Mucosa of descending colon (tissue), 3 donors: Measurements from ENCODE around the gene TCEANC2. TPM values are rescaled to one million over a fixed set of nuclear protein-coding genes. Genes with fewer than 3 reads are reported as not detected.
A peak's percentile ranks its signal among the peaks of the same experiment; 100 is the strongest.

Experiments
- ATAC-seq: fragments of 200-7000 bp; cut with Tn5 transposase; one replicate; pipeline ENCODE4 v1.9.1; 2020; ENCODE audit warnings: mild to moderate bottlenecking, moderate library complexity
- DNase-seq, 3 donors: peaks; one replicate each; pipeline ENCODE4 v3.0.0-alpha.2; 2020
- H3K36me3 ChIP-seq: fragments of 200-600 bp; one replicate; pipeline ENCODE4 v1.8.0; 2021; ENCODE audit warnings: low read depth, mild to moderate bottlenecking
- H3K4me1 ChIP-seq: fragments of 200-600 bp; one replicate; pipeline ENCODE4 v1.8.0; 2021; ENCODE audit warnings: low read depth, mild to moderate bottlenecking
- H3K4me3 ChIP-seq: fragments of 200-600 bp; one replicate; pipeline ENCODE4 v1.8.0; 2021; ENCODE audit warnings: mild to moderate bottlenecking
- H3K9me3 ChIP-seq: fragments of 200-600 bp; one replicate; pipeline ENCODE4 v1.8.0; 2021; ENCODE audit warnings: mild to moderate bottlenecking
- intact Hi-C, 2 donors: fragments of 100-400 bp; cut with DNase I in 1 of 2; cut with micrococcal nuclease in 1 of 2; formaldehyde crosslinking; loops; one replicate each; pipeline versions ENCODE4 v1.11.0 to v1.11.1; 2022; cut with DNase I, micrococcal nuclease
- total RNA-seq, 3 donors: library from RNA; stranded (reverse); fragmentation: NEBNext Ultra II Directional in 2 of 3; extraction: Animal tissue kit (Norgen Biotek cat#: 25700) in 2 of 3; gene quantifications; one replicate each; pipeline versions ENCODE4 v1.2.1 to v1.2.4, GENCODE V29; 2021 to 2023
- TF ChIP-seq, protein P1 (sequence below): fragments of 200-600 bp; IDR thresholded peaks from one replicate; pipeline ENCODE4 v1.8.0; 2022; ENCODE audit warnings: antibody characterized with exemption, mild to moderate bottlenecking
- donor health status: DM: no; HTN: no; CAD: no; lungs with moderate emphysema.
- donor health status: DM: no; HTN: no; CAD: no.
- donor health status: DM: no; HTN: yes; CAD: no.

Gene TCEANC2
- total RNA-seq, 3 donors from 2014 or later, result 4.5 to 8.6 (median 6.0) TPM

DNA sequence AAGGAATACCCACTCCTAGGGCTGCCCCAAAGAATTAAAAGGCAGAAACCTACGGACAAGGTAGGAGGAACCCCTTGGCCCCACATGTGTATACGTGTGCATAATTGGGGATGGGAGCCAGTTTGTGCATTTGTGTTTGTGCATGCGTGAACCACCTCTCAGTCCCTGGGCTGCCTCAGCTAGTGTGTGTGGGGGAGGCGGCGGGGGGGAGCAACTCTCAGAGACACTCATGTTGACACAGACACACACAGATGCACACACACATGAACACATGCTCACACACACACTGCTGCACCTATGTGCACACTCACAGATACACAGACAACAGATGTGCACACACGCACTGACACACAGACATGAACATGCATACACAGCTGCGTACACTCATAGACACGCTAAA, 40.5 kb upstream of the TCEANC2 start:
- no peak for ATAC-seq
- TF ChIP-seq, protein P1, sequence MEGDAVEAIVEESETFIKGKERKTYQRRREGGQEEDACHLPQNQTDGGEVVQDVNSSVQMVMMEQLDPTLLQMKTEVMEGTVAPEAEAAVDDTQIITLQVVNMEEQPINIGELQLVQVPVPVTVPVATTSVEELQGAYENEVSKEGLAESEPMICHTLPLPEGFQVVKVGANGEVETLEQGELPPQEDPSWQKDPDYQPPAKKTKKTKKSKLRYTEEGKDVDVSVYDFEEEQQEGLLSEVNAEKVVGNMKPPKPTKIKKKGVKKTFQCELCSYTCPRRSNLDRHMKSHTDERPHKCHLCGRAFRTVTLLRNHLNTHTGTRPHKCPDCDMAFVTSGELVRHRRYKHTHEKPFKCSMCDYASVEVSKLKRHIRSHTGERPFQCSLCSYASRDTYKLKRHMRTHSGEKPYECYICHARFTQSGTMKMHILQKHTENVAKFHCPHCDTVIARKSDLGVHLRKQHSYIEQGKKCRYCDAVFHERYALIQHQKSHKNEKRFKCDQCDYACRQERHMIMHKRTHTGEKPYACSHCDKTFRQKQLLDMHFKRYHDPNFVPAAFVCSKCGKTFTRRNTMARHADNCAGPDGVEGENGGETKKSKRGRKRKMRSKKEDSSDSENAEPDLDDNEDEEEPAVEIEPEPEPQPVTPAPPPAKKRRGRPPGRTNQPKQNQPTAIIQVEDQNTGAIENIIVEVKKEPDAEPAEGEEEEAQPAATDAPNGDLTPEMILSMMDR, result no peak
- Histone ChIP-seq H3K9me3 (no peaks in the 10 kb centered on the region), H3K4me1 (peaks cover 5% of the 10 kb centered on the region), H3K36me3 (no peaks in the 10 kb centered on the region), H3K4me3 (no peak overlapping the region)
- intact Hi-C loops, result no loop called here
- DNase-seq, result no peak

DNA sequence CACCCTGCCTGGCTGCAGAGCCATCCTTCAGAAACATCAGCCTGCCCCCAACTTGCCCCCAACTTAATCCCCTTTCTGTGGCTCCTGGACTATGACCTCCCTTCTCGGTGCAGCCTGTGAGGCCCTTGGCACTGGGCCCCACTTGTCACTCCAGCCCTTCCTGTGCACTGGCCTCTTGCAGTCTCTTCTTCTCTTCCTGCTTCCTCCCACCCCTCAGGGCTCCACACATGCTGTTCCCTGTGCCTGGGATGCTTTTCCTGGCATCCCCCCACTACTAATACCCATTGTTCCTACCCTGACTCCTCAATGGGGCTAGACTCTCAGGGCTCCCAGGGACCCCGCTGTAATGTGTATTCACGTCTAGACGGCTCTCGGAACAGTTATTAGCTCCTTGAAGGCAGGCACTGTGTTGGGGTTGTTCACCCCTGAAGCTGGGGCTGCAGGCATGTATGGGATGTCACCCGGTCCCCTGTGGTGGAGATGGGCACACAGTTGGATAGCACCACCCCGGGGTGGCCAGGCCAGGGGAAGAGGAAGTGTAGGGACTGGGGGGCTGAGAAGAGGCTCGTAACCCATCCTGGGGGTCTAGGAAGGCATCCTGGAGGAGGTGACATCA, 39.9 kb upstream of the TCEANC2 start:
- no peak overlapping the region for H3K4me3 ChIP-seq
- intact Hi-C loops, result no loop called here
- H3K9me3 ChIP-seq, result no peaks in the 10 kb centered on the region
- TF ChIP-seq, protein P1, result no peak
- ATAC-seq, result no peak
- peaks cover 5% of the 10 kb centered on the region for H3K4me1 ChIP-seq
- DNase-seq, result no peak
- H3K36me3 ChIP-seq, result no peaks in the 10 kb centered on the region

DNA sequence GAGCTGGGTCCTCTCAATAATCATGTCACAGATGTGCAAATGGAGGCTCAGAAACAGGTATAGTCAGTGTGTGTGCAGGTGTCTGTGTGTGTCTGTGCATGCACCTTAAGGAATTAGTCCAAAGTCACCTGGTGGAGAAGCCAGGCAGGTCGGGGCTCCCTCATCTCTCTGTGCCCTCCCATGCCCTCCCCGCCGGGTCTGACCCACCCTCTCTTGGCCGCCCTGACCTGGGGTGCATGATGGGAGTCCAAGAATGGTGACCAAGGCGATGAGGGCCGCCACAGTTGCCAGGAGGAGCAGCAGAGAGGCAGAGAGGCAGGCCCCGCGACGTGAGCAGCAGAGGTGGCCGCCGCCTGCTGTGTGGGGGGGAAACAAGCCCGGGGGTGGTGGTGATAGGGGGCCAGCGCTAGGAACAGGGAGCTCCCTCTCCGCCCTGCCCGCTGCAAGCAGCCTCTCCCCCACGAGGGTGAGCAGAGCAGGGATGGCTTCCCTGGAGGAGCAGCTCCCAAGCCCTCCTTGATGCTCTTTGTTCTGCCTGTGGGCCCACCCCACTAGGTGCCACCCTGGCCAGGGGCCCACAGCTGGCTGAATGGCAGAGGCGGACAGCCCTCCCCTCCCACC, 39.3 kb upstream of the TCEANC2 start:
- ATAC-seq, result no peak

DNA sequence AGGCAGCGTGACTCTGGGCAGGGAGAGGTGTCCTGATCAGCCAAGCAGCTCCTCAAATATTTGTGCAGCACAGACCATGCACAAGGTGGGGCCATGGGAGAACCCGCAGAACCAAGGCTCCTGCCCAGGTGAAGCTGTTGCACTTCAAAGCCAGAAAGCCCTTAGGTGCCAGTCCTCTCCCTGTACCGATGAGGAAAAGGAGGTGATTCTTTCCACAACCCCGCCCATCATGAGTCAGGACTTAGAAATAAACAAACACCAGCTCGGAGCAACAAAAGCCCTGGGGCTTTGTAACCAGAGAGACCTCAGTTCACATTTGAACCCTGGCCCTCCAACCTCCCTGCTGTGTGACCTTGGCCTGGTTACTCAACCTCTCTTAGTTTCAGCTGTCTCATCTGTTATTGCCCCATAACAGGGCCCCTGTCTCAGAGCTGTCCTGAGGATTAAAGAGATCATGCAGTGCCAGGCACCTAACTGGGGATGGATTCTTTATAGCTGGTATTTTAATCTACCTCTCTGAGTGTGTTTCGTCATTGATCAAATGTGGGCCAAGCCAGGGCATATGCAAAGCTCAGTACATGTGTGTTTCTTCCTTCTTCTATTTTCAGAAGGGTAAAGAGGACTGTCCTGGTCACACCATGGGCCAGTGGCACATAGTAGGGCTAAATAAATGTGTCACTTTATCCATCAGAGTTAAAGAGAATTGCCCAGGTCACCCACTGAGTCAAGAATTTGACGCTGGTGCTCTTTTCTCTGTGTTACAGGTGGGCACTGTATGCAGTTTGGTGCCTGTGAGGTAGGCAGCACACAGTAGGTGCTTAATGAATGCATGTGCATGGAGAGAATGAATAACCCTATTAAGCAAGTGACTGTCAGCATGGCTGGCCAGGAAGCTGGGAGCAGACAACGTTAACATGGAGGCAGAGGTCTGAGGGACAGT, 36.8 kb upstream of the TCEANC2 start:
- Histone ChIP-seq H3K36me3 (no peaks in the 10 kb centered on the region), H3K4me1 (peaks cover 5% of the 10 kb centered on the region), H3K4me3 (no peak overlapping the region), H3K9me3 (no peaks in the 10 kb centered on the region)
- TF ChIP-seq, protein P1, result no peak
- DNase-seq (peak in 1 of 3 donors; percentile 67), ATAC-seq (peak; percentile 88)
- intact Hi-C loops, result no loop called here

More for the DNA sequence above, 39.3 kb upstream of the TCEANC2 start:
- Histone ChIP-seq H3K9me3 (no peaks in the 10 kb centered on the region), H3K4me3 (no peak overlapping the region), H3K4me1 (peaks cover 5% of the 10 kb centered on the region), H3K36me3 (no peaks in the 10 kb centered on the region)
- DNase-seq, result no peak
- intact Hi-C loops, result no loop called here
- TF ChIP-seq, protein P1, result no peak

DNA sequence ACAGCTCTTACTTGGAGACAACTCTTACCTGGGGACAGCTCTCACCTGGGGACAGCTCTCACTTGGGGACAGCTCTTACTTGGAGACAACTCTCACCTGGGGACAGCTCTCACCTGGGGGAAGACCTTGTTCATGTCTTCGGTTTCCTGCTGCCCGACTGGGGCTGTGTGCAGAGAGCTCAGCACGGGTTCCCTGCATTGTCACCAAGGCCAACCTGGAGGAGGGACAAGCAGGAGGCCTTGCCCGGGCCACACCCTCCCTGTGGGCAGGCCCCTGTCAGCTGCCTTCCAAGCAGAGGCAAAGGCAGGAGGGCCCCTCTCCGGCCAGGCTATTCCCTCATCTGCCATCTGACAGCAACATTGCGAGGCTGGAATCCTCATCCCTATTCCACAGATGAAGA, 35.4 kb upstream of the TCEANC2 start, which contains the start of gene LDLRAD1:
TSS of gene LDLRAD1 (minus strand) at position 208 of the 400 bp plus-strand sequence. CDS start at position 134, 74 bp downstream.
- TF ChIP-seq, protein P1, result no peak
- intact Hi-C loops, result no loop called here
- peaks cover 5% of the 10 kb centered on the region for H3K4me1 ChIP-seq
- no peak within 1 kb of the TSS for H3K4me3 ChIP-seq
- H3K36me3 ChIP-seq, result no peaks in the 10 kb centered on the region
- no peaks in the 10 kb centered on the region for H3K9me3 ChIP-seq
- DNase-seq, result peak in 2 of 3 donors; percentile 48 to 63
- peak; percentile 81 for ATAC-seq
